ENCODE results near the gene ROBO3.

GRCh38 chr11:124859171-124859570, 6.1 kb upstream of the ROBO3 start:
- TF ChIP-seq CTCF (IDR thresholded peaks at IDR 0.05) (no peak), ZFX (IDR thresholded peaks at IDR 0.05; ENCODE audit: borderline replicate concordance) (no peak)

Data from 22Rv1 (cell line).